Panc1 (cell line): ENCODE measurements around the gene PIK3AP1. TPM values are rescaled to one million over a fixed set of nuclear protein-coding genes. Genes with fewer than 3 reads are reported as not detected.

Source experiments
- ATAC-seq: fragments of 200-7000 bp; cut with Tn5 transposase; 2 replicates; pipeline ENCODE4 v1.9.1; 2020; ENCODE audit warnings: mild to moderate bottlenecking, moderate library complexity
- BruUV-seq: library from RNA; stranded (reverse); fragments of 400-500 nt; replicated peaks from 2 replicates; lab custom pipeline; 2021; lab: Mats Ljungman, UMichigan
- CTCF ChIA-PET: fragments of 300-600 bp; sonication (Branson Sonifier 250); formaldehyde crosslinking; loops from one replicate; lab custom pipeline; 2022; ENCODE audit warnings: antibody characterized with exemption; lab: Charles Lee
- POLR2A ChIA-PET: fragments of 300-600 bp; sonication (Branson Sonifier 250); formaldehyde crosslinking; loops from one replicate; lab custom pipeline; 2022; ENCODE audit warnings: antibody characterized with exemption; lab: Charles Lee
- DNase-seq: peaks from one replicate; pipeline ENCODE4 v3.0.0-alpha.2; 2010; ENCODE audit warnings: low read depth, low spot score
- H3K27ac ChIP-seq: 2 replicates; pipeline ENCODE4 v1.5.1; 2011; ENCODE audit warnings: mild to moderate bottlenecking, low read length, inconsistent platforms
- H3K27me3 ChIP-seq: fragments of 200-500 bp; sonication (Bioruptor generic); 2 replicates; pipeline ENCODE4 v1.6.0; 2014; ENCODE audit warnings: low read length, inconsistent platforms; ENCODE audit not compliant: control insufficient read depth, insufficient read depth
- H3K36me3 ChIP-seq: fragments of 200-500 bp; sonication (Bioruptor generic); 2 replicates; pipeline ENCODE4 v1.5.1; 2014; ENCODE audit warnings: inconsistent platforms, mild to moderate bottlenecking, low read length, moderate library complexity; ENCODE audit not compliant: control insufficient read depth, insufficient read depth
- H3K4me1 ChIP-seq: 2 replicates; pipeline ENCODE4 v1.5.1; 2011; ENCODE audit warnings: inconsistent platforms, mild to moderate bottlenecking, low read length, moderate library complexity; ENCODE audit not compliant: control insufficient read depth, insufficient read depth
- H3K4me3 ChIP-seq, 2 experiments: 2 replicates each; pipeline ENCODE4 v1.5.1; 2011 to 2012; ENCODE audit warnings: low read depth in 2 of 2, low read length in 2 of 2, mild to moderate bottlenecking in 2 of 2, inconsistent platforms in 1 of 2, moderate library complexity in 1 of 2
- H3K9me3 ChIP-seq: fragments of 200-500 bp; sonication (Bioruptor generic); 2 replicates; pipeline ENCODE4 v1.5.1; 2014; ENCODE audit warnings: low read depth, mild to moderate bottlenecking, inconsistent platforms, low read length, moderate library complexity; ENCODE audit not compliant: control insufficient read depth, insufficient read depth
- POLR2AphosphoS5 ChIP-seq: IDR thresholded peaks from 2 replicates; pipeline ENCODE4 v1.6.1; 2012; ENCODE audit warnings: mild to moderate bottlenecking, low read depth, low read length, moderate library complexity
- SIN3A ChIP-seq: IDR thresholded peaks from 2 replicates; pipeline ENCODE4 v1.6.1; 2012; ENCODE audit warnings: low read depth, mild to moderate bottlenecking, low read length, moderate library complexity, borderline replicate concordance; ENCODE audit not compliant: insufficient read depth
- TCF7L2 ChIP-seq: IDR thresholded peaks from 2 replicates; pipeline ENCODE4 v1.6.1; 2011; ENCODE audit warnings: mild to moderate bottlenecking, low read depth, low read length, inconsistent platforms
- in situ Hi-C: cut with HindIII; loops from 2 replicates; pipeline ENCODE4 v1.10.0; 2016; ENCODE audit warnings: low sequenced_read_pairs, low pct_unique_long_range_greater_than_20kb
- intact Hi-C: fragments of 100-400 bp; cut with micrococcal nuclease; formaldehyde crosslinking; loops from one replicate; pipeline ENCODE4 v1.10.0; 2022; ENCODE audit not compliant: unreplicated experiment
- total RNA-seq: library from RNA; stranded (reverse); gene quantifications from one replicate; pipeline ENCODE4 v1.2.1, GENCODE V29; 2021; ENCODE audit not compliant: unreplicated experiment
- TF ChIP-seq, protein P1 (sequence below): fragments of 450-650 bp; IDR thresholded peaks from 2 replicates; pipeline ENCODE4 v1.5.1; 2017; ENCODE audit warnings: mild to moderate bottlenecking
- TF ChIP-seq, protein P2 (sequence below), 2 experiments: IDR thresholded peaks; 2 replicates each; pipeline ENCODE4 v1.6.1; 2011 to 2012; ENCODE audit warnings: low read depth in 2 of 2, control low read depth in 1 of 2, low read length in 1 of 2, mild to moderate bottlenecking in 1 of 2, moderate library complexity in 1 of 2; ENCODE audit not compliant: insufficient read depth in 1 of 2

The PIK3AP1 gene
- total RNA-seq, 1 experiment from 2014 or later = 2.6 TPM

DNA sequence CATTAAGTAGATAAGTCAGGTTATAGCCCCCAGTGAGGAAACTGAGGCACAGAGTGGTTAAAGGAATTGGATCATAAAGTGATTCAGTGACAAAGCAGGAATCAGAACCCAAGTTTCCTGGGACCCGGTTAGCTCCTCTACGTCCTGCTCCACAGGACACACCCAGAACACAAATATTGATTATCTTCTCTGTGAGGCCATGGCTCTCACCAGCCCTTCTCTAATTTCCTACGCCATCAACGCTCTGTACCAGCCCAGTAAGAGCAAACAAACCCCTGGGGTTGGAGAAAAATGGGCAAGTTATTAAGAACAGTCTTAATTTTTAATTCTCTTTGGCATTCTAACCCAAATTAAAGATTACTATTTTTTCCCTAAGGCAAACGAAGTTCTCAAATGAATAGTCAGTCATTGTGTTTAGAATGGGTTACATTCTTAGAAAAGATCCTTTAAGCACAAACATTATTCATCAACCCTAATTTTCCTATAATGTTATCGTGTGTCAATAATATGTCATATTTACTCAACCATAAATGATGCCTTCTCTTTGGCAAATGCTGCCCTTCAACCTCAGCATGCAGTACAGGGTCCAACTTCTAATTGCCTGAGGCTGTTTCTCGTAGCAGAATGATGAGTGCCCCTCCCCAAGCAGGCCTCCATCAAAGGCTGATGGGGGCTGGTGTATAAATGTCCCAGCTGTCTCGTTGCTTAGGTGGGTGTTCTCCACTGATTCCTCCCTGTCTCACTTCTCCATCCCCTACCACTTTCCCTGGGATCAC is 108.1 kb downstream of the PIK3AP1 start:
- TF ChIP-seq, protein P1, sequence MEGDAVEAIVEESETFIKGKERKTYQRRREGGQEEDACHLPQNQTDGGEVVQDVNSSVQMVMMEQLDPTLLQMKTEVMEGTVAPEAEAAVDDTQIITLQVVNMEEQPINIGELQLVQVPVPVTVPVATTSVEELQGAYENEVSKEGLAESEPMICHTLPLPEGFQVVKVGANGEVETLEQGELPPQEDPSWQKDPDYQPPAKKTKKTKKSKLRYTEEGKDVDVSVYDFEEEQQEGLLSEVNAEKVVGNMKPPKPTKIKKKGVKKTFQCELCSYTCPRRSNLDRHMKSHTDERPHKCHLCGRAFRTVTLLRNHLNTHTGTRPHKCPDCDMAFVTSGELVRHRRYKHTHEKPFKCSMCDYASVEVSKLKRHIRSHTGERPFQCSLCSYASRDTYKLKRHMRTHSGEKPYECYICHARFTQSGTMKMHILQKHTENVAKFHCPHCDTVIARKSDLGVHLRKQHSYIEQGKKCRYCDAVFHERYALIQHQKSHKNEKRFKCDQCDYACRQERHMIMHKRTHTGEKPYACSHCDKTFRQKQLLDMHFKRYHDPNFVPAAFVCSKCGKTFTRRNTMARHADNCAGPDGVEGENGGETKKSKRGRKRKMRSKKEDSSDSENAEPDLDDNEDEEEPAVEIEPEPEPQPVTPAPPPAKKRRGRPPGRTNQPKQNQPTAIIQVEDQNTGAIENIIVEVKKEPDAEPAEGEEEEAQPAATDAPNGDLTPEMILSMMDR = no peak
- no peak for TF ChIP-seq POLR2AphosphoS5
- TF ChIP-seq, protein P2, sequence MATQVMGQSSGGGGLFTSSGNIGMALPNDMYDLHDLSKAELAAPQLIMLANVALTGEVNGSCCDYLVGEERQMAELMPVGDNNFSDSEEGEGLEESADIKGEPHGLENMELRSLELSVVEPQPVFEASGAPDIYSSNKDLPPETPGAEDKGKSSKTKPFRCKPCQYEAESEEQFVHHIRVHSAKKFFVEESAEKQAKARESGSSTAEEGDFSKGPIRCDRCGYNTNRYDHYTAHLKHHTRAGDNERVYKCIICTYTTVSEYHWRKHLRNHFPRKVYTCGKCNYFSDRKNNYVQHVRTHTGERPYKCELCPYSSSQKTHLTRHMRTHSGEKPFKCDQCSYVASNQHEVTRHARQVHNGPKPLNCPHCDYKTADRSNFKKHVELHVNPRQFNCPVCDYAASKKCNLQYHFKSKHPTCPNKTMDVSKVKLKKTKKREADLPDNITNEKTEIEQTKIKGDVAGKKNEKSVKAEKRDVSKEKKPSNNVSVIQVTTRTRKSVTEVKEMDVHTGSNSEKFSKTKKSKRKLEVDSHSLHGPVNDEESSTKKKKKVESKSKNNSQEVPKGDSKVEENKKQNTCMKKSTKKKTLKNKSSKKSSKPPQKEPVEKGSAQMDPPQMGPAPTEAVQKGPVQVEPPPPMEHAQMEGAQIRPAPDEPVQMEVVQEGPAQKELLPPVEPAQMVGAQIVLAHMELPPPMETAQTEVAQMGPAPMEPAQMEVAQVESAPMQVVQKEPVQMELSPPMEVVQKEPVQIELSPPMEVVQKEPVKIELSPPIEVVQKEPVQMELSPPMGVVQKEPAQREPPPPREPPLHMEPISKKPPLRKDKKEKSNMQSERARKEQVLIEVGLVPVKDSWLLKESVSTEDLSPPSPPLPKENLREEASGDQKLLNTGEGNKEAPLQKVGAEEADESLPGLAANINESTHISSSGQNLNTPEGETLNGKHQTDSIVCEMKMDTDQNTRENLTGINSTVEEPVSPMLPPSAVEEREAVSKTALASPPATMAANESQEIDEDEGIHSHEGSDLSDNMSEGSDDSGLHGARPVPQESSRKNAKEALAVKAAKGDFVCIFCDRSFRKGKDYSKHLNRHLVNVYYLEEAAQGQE (IDR thresholded peaks at IDR 0.05; ENCODE audit: insufficient read depth in 1 of 2, low read depth in 2 of 2, low read length in 1 of 2) = no peak
- no peak for TF ChIP-seq SIN3A
- no peak for TF ChIP-seq TCF7L2
- peaks cover 11% of the 10 kb centered on the region for H3K27me3 ChIP-seq
- in situ Hi-C loops = no loop called here
- ChIA-PET POLR2A (no interaction called here), CTCF (no interaction called here)
- intact Hi-C loops = no loop called here
- H3K4me1 ChIP-seq = no peaks in the 10 kb centered on the region
- no peaks in the 10 kb centered on the region for H3K9me3 ChIP-seq
- DNase-seq = no peak
- H3K27ac ChIP-seq = no peak overlapping the region
- no peaks in the 10 kb centered on the region for H3K36me3 ChIP-seq
- H3K4me3 ChIP-seq = no peak overlapping the region
- ATAC-seq = no peak
- BruUV-seq = no TSS peak

DNA sequence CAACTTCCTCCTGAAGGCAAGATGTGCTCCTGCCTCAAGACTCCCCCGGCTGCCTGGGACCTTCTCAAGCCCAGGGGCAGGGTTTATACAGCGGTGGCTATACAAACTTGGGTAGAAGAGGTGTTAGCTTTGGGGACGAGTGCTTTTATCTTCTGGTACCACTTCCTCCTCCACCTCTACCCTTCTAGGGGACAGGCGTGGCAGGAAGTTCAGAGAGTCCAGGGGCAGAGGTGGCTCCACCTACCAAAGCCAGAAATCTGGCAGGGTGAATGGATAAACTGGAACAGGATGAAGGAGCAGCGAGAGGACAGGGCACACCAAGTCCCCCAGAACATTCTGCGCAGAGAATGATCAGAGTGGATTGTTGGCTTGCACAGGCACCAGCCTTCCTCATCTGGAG is 109.5 kb downstream of the PIK3AP1 start:
- Histone ChIP-seq H3K36me3 (no peaks in the 10 kb centered on the region), H3K27me3 (peaks cover 11% of the 10 kb centered on the region), H3K4me3 (no peak overlapping the region), H3K4me1 (no peaks in the 10 kb centered on the region), H3K9me3 (no peaks in the 10 kb centered on the region), H3K27ac (no peak overlapping the region)
- no TSS peak for BruUV-seq
- TF ChIP-seq, protein P1 = no peak
- TF ChIP-seq SIN3A (no peak), TCF7L2 (no peak), POLR2AphosphoS5 (no peak)
- TF ChIP-seq, protein P2 (IDR thresholded peaks at IDR 0.05; ENCODE audit: insufficient read depth in 1 of 2, low read depth in 2 of 2, low read length in 1 of 2) = no peak
- ATAC-seq (no peak), DNase-seq (no peak)
- in situ Hi-C loops (no loop called here), intact Hi-C loops (no loop called here)
- CTCF ChIA-PET = no interaction called here
- POLR2A ChIA-PET = no interaction called here
